CD4-positive, alpha-beta T cell treated with Interleukin-2 at 100 ng/mL for 4 hours (primary cell): ENCODE data around the gene TSHZ2.
"Not testable (repeated sequence)": the region's sequence is repeated elsewhere in the genome, so short reads cannot be mapped to it uniquely, and the experiment has no call there.

Experiments
- DNase-seq: peaks from one replicate; pipeline ENCODE4 v3.0.0-alpha.2; 2020; ENCODE audit warnings: low spot score

TSHZ2 gene

DNA sequence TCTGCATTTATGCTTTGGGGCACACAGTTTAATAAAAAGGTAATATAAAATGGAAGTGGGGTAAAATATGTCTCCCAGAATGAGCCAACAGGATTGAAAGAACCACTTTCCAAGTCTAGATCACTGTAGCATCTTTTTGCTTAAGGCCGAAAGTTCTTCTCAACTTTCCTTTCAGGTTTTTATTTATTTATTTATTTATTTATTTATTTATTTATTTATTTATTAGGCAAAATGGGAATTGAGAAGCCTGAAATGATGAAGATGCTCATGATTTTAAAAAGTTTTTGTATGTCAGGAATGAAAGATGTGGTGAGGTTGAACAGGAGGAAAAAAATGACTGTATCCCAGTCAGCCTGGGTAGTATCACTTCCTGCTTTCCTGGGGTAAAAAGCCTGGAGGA is 24.0 kb downstream of the TSHZ2 start:
- DNase-seq: no peak

GRCh38 chr20:52996658-52997057 is 24.5 kb downstream of the TSHZ2 start:
- DNase-seq: no peak

GRCh38 chr20:52998268-52998667 is 26.1 kb downstream of the TSHZ2 start:
- no peak for DNase-seq

- no peak for DNase-seq
These were observed 26.9 kb downstream of the TSHZ2 start for GRCh38 chr20:52999040-52999439.

DNA sequence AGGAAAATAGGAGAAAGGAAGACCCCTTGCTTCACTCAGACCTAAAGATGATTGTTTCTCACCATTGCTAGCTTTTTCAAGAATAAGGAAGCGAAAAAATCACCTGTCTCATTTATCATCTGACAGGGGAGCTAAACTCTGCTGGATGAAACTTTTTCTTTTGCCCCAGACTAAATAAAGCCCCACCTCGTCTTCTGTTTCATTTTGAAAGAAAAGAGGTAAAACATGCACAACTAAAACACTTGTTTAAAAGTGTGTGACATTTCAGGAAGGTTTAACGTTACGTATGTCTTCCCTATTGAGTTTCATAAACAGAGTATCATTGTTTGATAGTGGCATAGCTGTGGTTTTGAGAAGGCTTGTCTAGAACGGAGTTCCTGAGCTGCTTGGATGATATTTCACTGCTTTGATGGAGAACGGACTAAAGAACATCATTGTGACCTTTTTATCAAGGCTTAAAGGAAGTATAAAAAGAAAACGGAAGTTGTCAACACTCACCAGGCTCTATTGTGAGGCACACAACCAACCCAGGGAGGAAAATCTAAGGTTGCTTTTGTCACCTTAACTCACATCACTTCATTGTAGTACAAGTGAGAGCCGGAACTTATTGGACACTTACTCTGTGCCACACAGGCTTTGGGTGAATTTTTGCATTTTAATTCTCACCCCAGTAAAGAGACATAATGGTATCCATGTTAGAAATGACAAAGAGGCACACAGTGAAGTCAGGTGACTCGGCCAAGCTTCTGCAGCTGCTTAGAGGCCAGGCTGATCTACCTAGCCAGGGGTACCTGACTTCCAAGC is 29.5 kb downstream of the TSHZ2 start:
- DNase-seq: peak; percentile 39

DNA sequence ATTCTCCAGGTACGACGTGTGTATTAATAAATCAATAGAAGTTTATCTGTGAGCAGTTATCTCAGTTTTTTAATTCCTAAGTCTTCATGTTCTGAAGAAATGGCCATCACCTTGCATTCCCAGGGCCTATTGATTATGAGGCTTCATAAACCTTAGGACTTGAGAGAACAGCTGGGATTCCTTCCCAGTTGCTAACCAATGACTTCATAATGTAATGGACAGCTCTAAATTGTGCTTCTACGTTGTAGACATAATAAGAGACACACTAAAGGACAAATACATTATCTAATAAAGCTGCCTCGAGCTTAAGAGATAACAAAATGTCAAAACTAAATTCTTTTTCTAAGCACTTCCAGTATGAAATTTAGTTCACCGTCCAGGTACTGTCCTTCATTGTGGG is 30.6 kb downstream of the TSHZ2 start:
- no peak for DNase-seq

GRCh38 chr20:53003420-53004154 is 31.4 kb downstream of the TSHZ2 start:
- no peak for DNase-seq

DNA sequence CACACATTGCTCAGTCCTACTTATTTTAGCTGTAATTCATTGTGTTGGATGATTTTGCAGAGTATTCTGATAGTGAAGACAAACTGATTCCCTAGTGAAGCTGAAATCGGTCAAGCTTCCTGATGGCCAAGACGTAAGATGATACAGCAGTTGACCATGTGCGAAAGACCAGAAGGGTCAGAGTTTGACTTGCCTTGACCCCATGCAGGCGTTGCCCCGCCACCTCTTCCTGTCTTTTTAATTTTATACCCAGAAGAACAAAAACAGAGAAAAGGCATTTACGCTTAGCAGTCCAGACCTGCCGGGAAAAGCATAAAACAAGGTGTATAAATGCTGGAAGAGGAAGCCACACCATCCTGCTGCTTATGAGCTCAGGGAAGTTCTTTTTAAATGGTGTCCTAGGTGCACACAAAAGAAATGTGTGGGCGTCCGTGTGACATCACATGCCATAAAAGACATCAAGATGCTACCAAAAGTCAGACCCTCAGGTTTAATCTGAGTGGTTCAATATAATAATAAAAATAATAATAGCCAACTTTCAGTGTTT is 32.2 kb downstream of the TSHZ2 start:
- no peak for DNase-seq

DNA sequence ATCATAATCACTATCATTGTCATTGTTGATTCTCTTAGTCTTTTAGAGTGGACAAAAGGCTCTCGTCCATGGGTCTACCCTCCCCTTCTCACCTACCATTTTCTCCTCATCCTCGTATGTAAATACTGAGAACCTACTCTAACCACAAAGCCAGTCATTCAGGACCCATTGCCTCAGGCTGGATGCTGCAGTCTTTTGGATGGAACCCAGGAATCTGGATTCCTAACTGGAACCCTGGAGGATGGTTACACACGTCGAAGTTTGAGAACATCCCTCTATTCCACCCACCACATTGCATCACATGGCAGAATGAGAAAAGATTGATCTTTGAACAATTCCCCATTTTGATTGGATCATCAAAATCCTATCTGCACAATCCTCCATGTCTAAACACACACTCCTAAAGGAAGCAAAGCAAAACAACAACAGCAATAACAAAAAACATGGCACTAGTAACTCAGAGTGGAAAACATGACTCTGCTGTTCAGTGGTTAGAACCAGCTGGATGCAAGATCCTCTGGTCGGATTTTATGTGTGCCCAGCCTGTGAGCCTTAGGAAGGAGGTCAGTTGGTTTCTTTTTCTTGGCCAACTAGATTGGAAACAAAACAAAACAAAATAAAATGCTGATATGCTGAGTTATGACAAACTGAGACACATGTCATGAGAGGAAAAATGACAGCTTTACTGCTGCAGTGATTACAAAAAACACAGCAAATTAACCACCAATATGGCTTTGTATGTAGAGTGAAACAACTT is 38.0 kb downstream of the TSHZ2 start:
- no peak for DNase-seq

- DNase-seq: no peak
These were observed 39.5 kb downstream of the TSHZ2 start for GRCh38 chr20:53011640-53012039.

DNA sequence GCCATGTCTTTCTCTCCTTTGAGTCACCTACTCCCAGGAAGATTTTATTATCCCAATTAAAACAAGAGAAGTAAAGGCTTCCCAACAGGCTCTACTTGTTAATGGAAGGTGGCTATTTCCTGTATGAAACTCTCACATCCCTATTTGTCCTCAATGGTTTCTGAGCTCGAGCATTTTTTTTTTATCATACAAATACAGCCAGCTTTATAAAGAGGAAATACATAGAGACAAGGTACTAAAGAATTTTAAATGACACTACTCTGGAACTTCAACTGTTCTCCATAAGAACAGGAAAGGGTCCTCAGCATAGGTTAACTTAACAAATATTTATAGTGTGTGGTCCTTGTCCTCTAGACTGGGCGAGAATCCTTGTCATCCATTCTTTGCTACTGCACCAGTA is 41.0 kb downstream of the TSHZ2 start:
- DNase-seq: no peak

GRCh38 chr20:53013847-53014246 is 41.7 kb downstream of the TSHZ2 start:
- DNase-seq: no peak

GRCh38 chr20:53016071-53016470 is 43.9 kb downstream of the TSHZ2 start:
- no peak for DNase-seq

DNA sequence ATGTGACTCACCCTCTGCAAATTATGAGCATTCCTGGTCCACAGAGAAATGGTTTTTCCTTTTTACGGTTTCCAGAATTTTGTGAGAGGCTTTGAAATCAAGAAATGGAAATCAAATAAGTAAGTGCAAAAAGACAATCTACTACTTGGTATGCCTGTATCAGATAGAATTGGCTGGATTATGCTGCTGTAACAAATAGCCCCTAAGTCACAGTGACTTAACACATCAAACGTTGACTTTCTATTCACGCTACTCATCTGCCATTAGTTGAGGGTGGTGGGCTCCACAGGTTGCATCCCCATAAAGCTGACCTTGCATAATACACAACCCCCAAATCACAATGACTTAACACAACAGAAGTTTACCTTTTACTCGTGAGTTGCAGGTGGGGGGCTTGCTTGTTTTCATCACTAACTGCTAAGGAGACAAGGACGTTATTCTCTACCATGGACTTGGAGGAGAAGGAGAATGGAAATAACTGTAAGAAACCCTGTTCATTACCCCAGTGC is 44.4 kb downstream of the TSHZ2 start:
- DNase-seq: no peak

DNA sequence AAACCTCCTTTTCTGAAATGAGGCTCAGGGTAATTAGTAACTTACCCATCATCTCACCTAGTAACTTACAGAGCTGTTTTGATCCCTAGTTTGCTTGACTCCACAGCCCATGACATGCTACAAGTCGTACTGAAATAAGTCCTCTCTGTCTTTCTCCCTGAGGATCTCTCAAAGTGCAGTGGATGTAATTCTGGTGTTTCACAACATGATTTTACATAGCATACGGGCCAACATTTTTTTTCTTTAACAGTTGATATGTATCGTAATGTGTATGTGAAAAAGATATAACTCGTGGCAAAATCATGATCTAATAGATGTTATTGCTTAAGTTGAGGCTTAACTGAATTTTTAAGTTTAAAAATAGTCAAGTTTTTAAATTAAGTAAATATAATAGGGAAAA is 45.0 kb downstream of the TSHZ2 start:
- DNase-seq: no peak

GRCh38 chr20:53019464-53019863 is 47.3 kb downstream of the TSHZ2 start:
- no peak for DNase-seq

DNA sequence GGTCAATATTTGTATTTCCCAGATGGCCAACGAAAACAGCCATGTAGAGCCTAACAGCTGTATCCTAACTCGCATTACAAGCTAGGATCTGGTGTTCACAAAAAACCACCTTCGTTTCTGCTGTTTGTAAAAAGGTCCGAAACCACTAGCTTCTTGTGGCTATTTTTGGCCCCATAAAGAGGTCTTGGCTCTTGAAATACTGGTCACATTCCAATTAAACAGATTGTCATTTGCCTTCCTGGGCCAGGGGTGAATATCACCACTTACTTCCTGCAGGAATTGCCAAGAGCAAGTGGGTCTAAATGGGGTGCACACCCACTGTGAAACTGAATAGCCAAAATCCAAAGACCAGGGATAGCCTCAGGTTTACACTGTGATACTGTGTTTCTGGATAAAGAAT is 48.2 kb downstream of the TSHZ2 start:
- DNase-seq: no peak

- DNase-seq: no peak
These were observed 48.7 kb downstream of the TSHZ2 start for GRCh38 chr20:53020834-53021233.

DNA sequence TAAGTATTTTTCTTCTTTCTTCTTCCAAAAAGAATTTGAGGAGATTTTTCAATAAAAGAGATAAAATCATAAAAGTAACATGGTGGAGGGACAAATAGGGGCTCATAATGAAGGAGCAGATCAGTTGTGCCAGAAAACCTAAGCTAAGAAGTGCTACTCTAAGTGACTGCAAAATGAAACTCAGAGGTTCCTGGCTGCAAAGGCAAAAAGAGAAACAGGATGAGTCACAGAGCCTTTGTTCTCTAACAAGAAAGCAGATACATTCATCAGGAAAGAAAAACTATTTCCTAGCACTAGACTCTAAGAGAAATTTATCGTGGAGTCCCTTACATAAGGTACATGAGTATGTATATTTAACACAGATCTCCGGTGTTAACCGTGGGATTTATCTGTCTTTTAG is 49.8 kb downstream of the TSHZ2 start:
- peak; percentile 56 for DNase-seq

DNA sequence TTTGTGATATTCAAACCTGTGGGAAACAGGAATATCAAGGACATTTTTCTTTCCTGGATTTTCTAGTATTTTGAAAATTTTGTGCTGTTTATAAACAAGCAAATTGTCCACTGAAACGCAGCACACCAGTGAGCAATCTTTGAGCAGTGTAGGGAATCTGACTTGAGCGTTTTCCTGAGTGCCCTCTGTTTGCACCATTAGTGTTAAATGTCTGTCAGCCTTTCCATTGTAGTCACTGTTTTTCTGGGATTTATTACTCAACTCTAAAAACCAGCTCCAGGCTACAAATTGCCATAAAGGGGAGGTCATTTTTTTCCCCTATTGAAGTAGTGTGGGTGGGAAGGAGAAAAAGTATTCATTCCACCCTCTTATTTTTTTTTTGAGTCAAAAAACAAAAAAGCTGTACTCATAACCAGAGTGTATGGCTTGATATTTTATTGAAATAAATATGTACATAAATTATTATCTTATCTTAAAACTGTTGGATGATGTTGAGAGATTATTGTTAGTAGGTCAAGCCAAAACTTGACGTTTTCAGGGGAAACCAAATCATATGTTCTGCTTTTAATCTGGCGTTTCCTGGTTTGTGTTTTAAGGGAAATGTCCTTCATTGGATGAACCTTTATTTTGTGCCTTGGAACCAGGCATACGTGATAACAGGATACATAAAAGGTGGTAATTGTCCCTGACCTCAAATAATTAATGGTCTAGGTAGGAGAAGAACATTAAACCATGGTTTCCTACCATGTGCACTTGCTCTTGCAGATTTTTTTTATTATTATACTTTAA is 51.8 kb downstream of the TSHZ2 start:
- no peak for DNase-seq

DNA sequence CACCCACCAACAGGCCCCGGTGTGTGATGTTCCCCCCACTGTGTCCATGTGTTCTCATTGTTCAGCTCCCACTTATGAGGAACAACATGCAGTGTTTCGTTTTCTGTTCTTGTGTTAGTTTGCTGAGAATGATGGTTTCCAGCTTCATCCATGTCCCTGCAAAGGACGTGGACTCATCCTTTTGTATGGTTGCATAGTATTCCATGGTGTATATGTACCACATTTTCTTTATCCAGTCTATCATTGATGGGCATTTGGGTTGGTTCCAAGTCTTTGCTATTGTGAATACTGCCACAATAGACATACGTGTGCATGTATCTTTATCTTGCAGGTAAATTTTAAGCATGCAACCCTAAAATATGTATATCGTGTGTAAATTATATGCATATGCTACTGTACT is 52.5 kb downstream of the TSHZ2 start:
- not testable (repeated sequence) for DNase-seq

DNA sequence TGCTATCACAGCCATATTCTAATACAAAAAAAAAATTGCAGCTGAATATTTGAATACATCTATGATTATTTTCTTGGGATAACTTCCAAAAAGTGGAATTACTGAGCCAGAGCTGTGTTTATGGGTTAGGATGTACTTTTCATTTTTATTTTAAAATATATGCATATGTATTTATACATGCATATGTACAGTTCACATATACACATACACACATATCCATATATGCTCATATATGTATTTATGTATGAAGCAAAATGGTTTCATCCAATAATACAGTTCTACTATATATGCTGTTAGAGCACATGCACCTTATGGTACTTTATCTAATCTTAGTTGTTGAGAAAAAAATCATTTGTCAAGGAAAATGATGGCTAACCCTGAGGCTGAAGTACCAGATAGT is 54.9 kb downstream of the TSHZ2 start:
- no peak for DNase-seq
